ENCODE data around the gene ABCB6. TPM values are rescaled to one million over a fixed set of nuclear protein-coding genes. Genes with fewer than 3 reads are reported as not detected.
A peak's percentile ranks its signal among the peaks of the same experiment; 100 is the strongest.

ABCB6 gene
- total RNA-seq, 1 experiment from 2014 or later: 21.1 TPM

GRCh38 chr2:219249203-219249980 is 30.6 kb upstream of the ABCB6 start:
- Histone ChIP-seq H3K4me1 (ENCODE audit: insufficient read depth, low read length) (peaks cover 69% of the 10 kb centered on the region), H4K20me1 (ENCODE audit: low read length) (no peaks in the 10 kb centered on the region), H3K79me2 (ENCODE audit: low read length) (peaks cover 58% of the 10 kb centered on the region), H3K27me3 (ENCODE audit: low read length) (no peaks in the 10 kb centered on the region), H3K9ac (ENCODE audit: low read length) (peak overlapping the region; percentile 60), H3K4me3 (ENCODE audit: low read length) (peak overlapping the region; percentile 48), H3K4me2 (ENCODE audit: low read length) (peak overlapping the region; percentile 70), H2AFZ (ENCODE audit: low read length) (no peak overlapping the region), H3K9me3 (ENCODE audit: low read length) (no peaks in the 10 kb centered on the region), H3K36me3 (ENCODE audit: low read depth, low read length) (peaks cover 14% of the 10 kb centered on the region), H3K9me2 (replicated peaks; ENCODE audit: low read length) (no peaks in the 10 kb centered on the region), H3K27ac (ENCODE audit: low read length) (peak overlapping the region; percentile 93), H3F3A (ENCODE audit: low read length, unreplicated experiment) (peaks cover 5% of the 10 kb centered on the region)
- intact Hi-C loops (cut with micrococcal nuclease): loop anchor here (1.0 to 2.0 kb wide), 5 partner anchors 20 to 45 kb away; partner anchors contain the start of genes ABCB6, ANKZF1, ATG9A and DNAJB2
- DNase-seq (peak; percentile 91), ATAC-seq (peak; percentile 63)
- ChIA-PET CTCF (interaction anchor here (0.5 to 2.1 kb wide), 4 partner anchors 20 to 90 kb away, joined by 4 to 17 read pairs (median 6); partner anchors contain the start of genes ANKZF1, ATG9A and CNPPD1), POLR2A (ENCODE audit: unreplicated experiment) (interaction anchor here (0.6 to 0.8 kb wide), 4 partner anchors 19 to 32 kb away, joined by 4 to 16 read pairs (median 6); partner anchors contain the start of genes ANKZF1, ATG9A and DNAJB2)
- BruUV-seq (replicated peaks): no TSS peak
- TF ChIP-seq EZH2 (IDR thresholded peaks at IDR 0.05; ENCODE audit: low read length, unreplicated experiment): no peak
- TF ChIP-seq CTCF (conservative IDR thresholded peaks at IDR 0.05; ENCODE audit: low read depth, low read length): no peak
- no peak for TF ChIP-seq EZH2phosphoT487 (IDR thresholded peaks at IDR 0.05; ENCODE audit: borderline replicate concordance, low read length)

- Histone ChIP-seq H4K20me1 (ENCODE audit: low read length) (no peaks in the 10 kb centered on the region), H3K4me3 (ENCODE audit: low read length) (peak overlapping the region; percentile 46), H3K79me2 (ENCODE audit: low read length) (peaks cover 58% of the 10 kb centered on the region)
These were observed 30.1 kb upstream of the ABCB6 start for GRCh38 chr2:219248845-219249202.

More at GRCh38 chr2:219248845-219249202, 30.1 kb upstream of the ABCB6 start:
- H3K9me3 ChIP-seq (ENCODE audit: low read length): no peaks in the 10 kb centered on the region
- H3K9me2 ChIP-seq (replicated peaks; ENCODE audit: low read length): no peaks in the 10 kb centered on the region
- DNase-seq (no peak), ATAC-seq (no peak)
- H3F3A ChIP-seq (ENCODE audit: low read length, unreplicated experiment): peaks cover 5% of the 10 kb centered on the region
- ChIA-PET POLR2A (ENCODE audit: unreplicated experiment) (interaction anchor here (0.7 to 0.8 kb wide), 2 partner anchors 19 to 31 kb away, joined by 5 to 16 read pairs; partner anchors contain the start of genes ANKZF1 and ATG9A), CTCF (interaction anchor here (0.5 to 2.1 kb wide), 4 partner anchors 19 to 89 kb away, joined by 4 to 17 read pairs (median 6); partner anchors contain the start of genes ANKZF1, ATG9A and CNPPD1)
- TF ChIP-seq CTCF (conservative IDR thresholded peaks at IDR 0.05; ENCODE audit: low read depth, low read length) (no peak), EZH2phosphoT487 (IDR thresholded peaks at IDR 0.05; ENCODE audit: borderline replicate concordance, low read length) (no peak), EZH2 (IDR thresholded peaks at IDR 0.05; ENCODE audit: low read length, unreplicated experiment) (no peak)
- peak overlapping the region; percentile 93 for H3K27ac ChIP-seq (ENCODE audit: low read length)
- peak overlapping the region; percentile 70 for H3K4me2 ChIP-seq (ENCODE audit: low read length)
- no peak overlapping the region for H2AFZ ChIP-seq (ENCODE audit: low read length)
- H3K9ac ChIP-seq (ENCODE audit: low read length): peak overlapping the region; percentile 60
- peaks cover 14% of the 10 kb centered on the region for H3K36me3 ChIP-seq (ENCODE audit: low read depth, low read length)
- BruUV-seq (replicated peaks): no TSS peak
- intact Hi-C loops (cut with micrococcal nuclease): loop anchor here (1.0 to 2.0 kb wide), 5 partner anchors 20 to 46 kb away; partner anchors contain the start of genes ABCB6, ANKZF1, ATG9A and DNAJB2
- peaks cover 69% of the 10 kb centered on the region for H3K4me1 ChIP-seq (ENCODE audit: insufficient read depth, low read length)
- no peaks in the 10 kb centered on the region for H3K27me3 ChIP-seq (ENCODE audit: low read length)
